ENCODE data around the gene DNAJC22. TPM values are rescaled to one million over a fixed set of nuclear protein-coding genes. Genes with fewer than 3 reads are reported as not detected.
"Not testable (repeated sequence)": the region's sequence is repeated elsewhere in the genome, so short reads cannot be mapped to it uniquely, and the experiment has no call there.

The DNAJC22 gene
- total RNA-seq, 1 donor from 2014 or later, result 0.99 TPM

- H3K27me3 Mint-ChIP-seq (ENCODE audit: unreplicated experiment), result no peaks in the 10 kb centered on the region
- peaks cover 38% of the 10 kb centered on the region for H3K4me1 Mint-ChIP-seq (ENCODE audit: unreplicated experiment)
- no peak for DNase-seq (ENCODE audit: extremely low spot score, unreplicated experiment)
- H3K36me3 Mint-ChIP-seq (ENCODE audit: unreplicated experiment), result peaks cover 4% of the 10 kb centered on the region
- peak overlapping the region; percentile 92 for H3K27ac Mint-ChIP-seq (ENCODE audit: unreplicated experiment)
- no peak for TF ChIP-seq CTCF (IDR thresholded peaks at IDR 0.05)
- no peaks in the 10 kb centered on the region for H3K9me3 Mint-ChIP-seq (ENCODE audit: unreplicated experiment)
- H3K4me3 Mint-ChIP-seq (ENCODE audit: unreplicated experiment), result peak overlapping the region; percentile 90
Measured at GRCh38 chr12:49368240-49368600, 21.5 kb downstream of the DNAJC22 start.

- DNase-seq (ENCODE audit: extremely low spot score, unreplicated experiment), result no peak
- no peaks in the 10 kb centered on the region for H3K27me3 Mint-ChIP-seq (ENCODE audit: unreplicated experiment)
- peaks cover 38% of the 10 kb centered on the region for H3K4me1 Mint-ChIP-seq (ENCODE audit: unreplicated experiment)
- H3K4me3 Mint-ChIP-seq (ENCODE audit: unreplicated experiment), result peak overlapping the region; percentile 45
- peak; percentile 33 for TF ChIP-seq CTCF (IDR thresholded peaks at IDR 0.05)
- H3K9me3 Mint-ChIP-seq (ENCODE audit: unreplicated experiment), result no peaks in the 10 kb centered on the region
- peaks cover 4% of the 10 kb centered on the region for H3K36me3 Mint-ChIP-seq (ENCODE audit: unreplicated experiment)
- peak overlapping the region; percentile 60 for H3K27ac Mint-ChIP-seq (ENCODE audit: unreplicated experiment)
Measured at GRCh38 chr12:49369411-49370145, 22.9 kb downstream of the DNAJC22 start.

- no peak overlapping the region for H3K27ac Mint-ChIP-seq (ENCODE audit: unreplicated experiment)
- H3K9me3 Mint-ChIP-seq (ENCODE audit: unreplicated experiment), result no peaks in the 10 kb centered on the region
- peaks cover 33% of the 10 kb centered on the region for H3K4me1 Mint-ChIP-seq (ENCODE audit: unreplicated experiment)
- peaks cover 4% of the 10 kb centered on the region for H3K36me3 Mint-ChIP-seq (ENCODE audit: unreplicated experiment)
- no peaks in the 10 kb centered on the region for H3K27me3 Mint-ChIP-seq (ENCODE audit: unreplicated experiment)
- no peak for TF ChIP-seq CTCF (IDR thresholded peaks at IDR 0.05)
- H3K4me3 Mint-ChIP-seq (ENCODE audit: unreplicated experiment), result no peak overlapping the region
- peak; percentile 32 for DNase-seq (ENCODE audit: extremely low spot score, unreplicated experiment)
Measured at GRCh38 chr12:49370539-49370938, 23.9 kb downstream of the DNAJC22 start.

GRCh38 chr12:49375406-49375805 is 28.7 kb downstream of the DNAJC22 start:
- H3K4me1 Mint-ChIP-seq (ENCODE audit: unreplicated experiment), result peaks cover 3% of the 10 kb centered on the region
- H3K4me3 Mint-ChIP-seq (ENCODE audit: unreplicated experiment), result no peak overlapping the region
- DNase-seq (ENCODE audit: extremely low spot score, unreplicated experiment), result no peak
- H3K36me3 Mint-ChIP-seq (ENCODE audit: unreplicated experiment), result peaks cover 4% of the 10 kb centered on the region
- no peaks in the 10 kb centered on the region for H3K9me3 Mint-ChIP-seq (ENCODE audit: unreplicated experiment)
- H3K27me3 Mint-ChIP-seq (ENCODE audit: unreplicated experiment), result no peaks in the 10 kb centered on the region
- TF ChIP-seq CTCF (IDR thresholded peaks at IDR 0.05), result no peak
- H3K27ac Mint-ChIP-seq (ENCODE audit: unreplicated experiment), result no peak overlapping the region

GRCh38 chr12:49377386-49377785 is 30.7 kb downstream of the DNAJC22 start:
- Mint-ChIP-seq H3K27me3 (ENCODE audit: unreplicated experiment) (no peaks in the 10 kb centered on the region), H3K4me3 (ENCODE audit: unreplicated experiment) (no peak overlapping the region)

GRCh38 chr12:49380184-49380583 is 33.5 kb downstream of the DNAJC22 start:
- not testable (repeated sequence) for DNase-seq (ENCODE audit: extremely low spot score, unreplicated experiment); H3K36me3 Mint-ChIP-seq (ENCODE audit: unreplicated experiment); H3K4me1 Mint-ChIP-seq (ENCODE audit: unreplicated experiment); H3K27me3 Mint-ChIP-seq (ENCODE audit: unreplicated experiment); H3K9me3 Mint-ChIP-seq (ENCODE audit: unreplicated experiment); H3K4me3 Mint-ChIP-seq (ENCODE audit: unreplicated experiment); H3K27ac Mint-ChIP-seq (ENCODE audit: unreplicated experiment)

More at GRCh38 chr12:49377386-49377785, 30.7 kb downstream of the DNAJC22 start:
- H3K4me1 Mint-ChIP-seq (ENCODE audit: unreplicated experiment), result peaks cover 5% of the 10 kb centered on the region
- H3K36me3 Mint-ChIP-seq (ENCODE audit: unreplicated experiment), result no peaks in the 10 kb centered on the region
- no peaks in the 10 kb centered on the region for H3K9me3 Mint-ChIP-seq (ENCODE audit: unreplicated experiment)
- DNase-seq (ENCODE audit: extremely low spot score, unreplicated experiment), result no peak
- H3K27ac Mint-ChIP-seq (ENCODE audit: unreplicated experiment), result no peak overlapping the region
- TF ChIP-seq CTCF (IDR thresholded peaks at IDR 0.05), result no peak

Measured in osteocyte (in vitro differentiated cells).